ENCODE measurements around the gene SVOPL. TPM values are rescaled to one million over a fixed set of nuclear protein-coding genes. Genes with fewer than 3 reads are reported as not detected.

The SVOPL gene
- total RNA-seq, 1 experiment from 2014 or later = 1.1 TPM

GRCh38 chr7:138669364-138669763, 31.8 kb downstream of the SVOPL start:
- no peak overlapping the region for H2BK15ac ChIP-seq (ENCODE audit: low read depth, low read length)
- no peak overlapping the region for H3K4ac ChIP-seq (ENCODE audit: low read depth, low read length)
- Mint-ChIP-seq H3K36me3 (ENCODE audit: insufficient read depth in 1 of 3, low read depth in 3 of 3) (peaks cover 0 to 17% (median 7%) of the 10 kb centered on the region in 3 experiments; a peak in 6 of 7 replicates), H3K9me3 (peaks cover 11 to 19% of the 10 kb centered on the region in 2 experiments), H3K4me1 (peaks cover 48 to 56% of the 10 kb centered on the region in 2 experiments), H3K27me3 (ENCODE audit: low read depth) (no peaks in the 10 kb centered on the region), H3K4me3 (no peak overlapping the region), H3K27ac (no peak overlapping the region)
- no peak overlapping the region for H3K23ac ChIP-seq (ENCODE audit: insufficient read length, low read depth, low read length)
- no peak overlapping the region for H3T11ph ChIP-seq (ENCODE audit: low read length)
- no peak overlapping the region for H3K4me2 ChIP-seq (ENCODE audit: insufficient read depth, insufficient read length, low read length)
- DNase-seq = no peak
- peaks cover 17% of the 10 kb centered on the region; the same call in 1 of the 2 replicates for H3K4me1 ChIP-seq (ENCODE audit: insufficient read depth, low read length)
- no peak overlapping the region for H3K9ac ChIP-seq (ENCODE audit: extremely low read depth, insufficient read length, low read length)
- H3K9me3 ChIP-seq (ENCODE audit: control insufficient read depth, low read depth, low read length) = no peaks in the 10 kb centered on the region
- no peaks in the 10 kb centered on the region for H3K27me3 ChIP-seq (ENCODE audit: insufficient read depth, low read length)
- TF ChIP-seq CTCF (conservative IDR thresholded peaks at IDR 0.05) = no peak
- no peak overlapping the region for H2BK5ac ChIP-seq (ENCODE audit: insufficient read length, low read length)
- no CpG with 5 or more reads among the region's 4 CpGs for WGBS (ENCODE audit: extremely low coverage, insufficient read length, low lambda C conversion rate)
- H4K8ac ChIP-seq (replicated peaks; ENCODE audit: insufficient read length, low read depth, low read length) = no peak overlapping the region
- H2BK12ac ChIP-seq (ENCODE audit: insufficient read length, low read depth, low read length) = no peak overlapping the region
- no peak overlapping the region for H3K27ac ChIP-seq (ENCODE audit: insufficient read length, low read depth, low read length)
- H2BK120ac ChIP-seq (ENCODE audit: low read depth, low read length, poor library complexity, severe bottlenecking) = no peak overlapping the region
- no peak overlapping the region for H3K18ac ChIP-seq (ENCODE audit: insufficient read length, low read depth, low read length)
- H2BK20ac ChIP-seq (ENCODE audit: low read depth, low read length, poor library complexity, severe bottlenecking) = no peak overlapping the region
- H3K23me2 ChIP-seq (ENCODE audit: insufficient read length, low read depth, low read length, poor library complexity, severe bottlenecking) = no peaks in the 10 kb centered on the region
- no peaks in the 10 kb centered on the region for H4K20me1 ChIP-seq (ENCODE audit: control insufficient read depth, insufficient read depth, insufficient read length)
- H4K5ac ChIP-seq (ENCODE audit: insufficient read length, low read depth, low read length) = no peak overlapping the region
- H3K79me1 ChIP-seq (ENCODE audit: insufficient read depth, low read depth, low read length, poor library complexity, severe bottlenecking) = no peaks in the 10 kb centered on the region
- no peak overlapping the region for H2AFZ ChIP-seq (ENCODE audit: low read length)
- H3K79me2 ChIP-seq (ENCODE audit: insufficient read depth, low read length) = no peaks in the 10 kb centered on the region
- no peak overlapping the region for H4K91ac ChIP-seq (ENCODE audit: insufficient read length, low read depth, low read length)
- no peak overlapping the region for H2AK5ac ChIP-seq (ENCODE audit: insufficient read length, low read length)
- H3K14ac ChIP-seq (ENCODE audit: insufficient read depth, low read length) = no peak overlapping the region
- H3K56ac ChIP-seq (ENCODE audit: insufficient read length, low read depth, low read length) = no peak overlapping the region
